HepG2 (cell line): ENCODE results near the gene C1RL. TPM values are rescaled to one million over a fixed set of nuclear protein-coding genes. Genes with fewer than 3 reads are reported as not detected.

Source experiments
- ATAC-seq: fragments of 200-7000 bp; cut with Tn5 transposase; 3 replicates; pipeline ENCODE4 v1.9.1; 2020; ENCODE audit warnings: mild to moderate bottlenecking, moderate library complexity
- BruUV-seq: library from RNA; stranded (reverse); fragments of 400-500 nt; replicated peaks from 2 replicates; lab custom pipeline; 2021; lab: Mats Ljungman, UMichigan
- CTCF ChIA-PET: fragments of 300-600 bp; formaldehyde crosslinking; extraction: SDS; loops from one replicate; lab custom pipeline; 2021; ENCODE audit warnings: low total read pairs, inconsistent platforms, low intra/inter-chr PET ratio; lab: Yijun Ruan, JAX
- POLR2A ChIA-PET: fragments of 350-600 bp; sonication (Branson Sonifier 250); formaldehyde crosslinking; loops from one replicate; lab custom pipeline; 2020; ENCODE audit warnings: antibody characterized with exemption, inconsistent platforms; lab: Yijun Ruan, JAX
- DNase-seq: peaks from one replicate; pipeline ENCODE4 v3.0.0-alpha.2; 2015; ENCODE audit warnings: low spot score
- FAIRE-seq: peaks from 3 replicates; lab custom pipeline; 2011; peaks lifted over from hg19 to GRCh38; lab: Jason Lieb, UNC
- H2AFZ ChIP-seq: one replicate; pipeline ENCODE4 v1.6.1; 2011; ENCODE audit warnings: low read length, inconsistent platforms
- H3K27ac ChIP-seq: fragments of 300-600 bp; 3 replicates; pipeline ENCODE4 v1.8.0; 2011; ENCODE audit warnings: mixed run types, mild to moderate bottlenecking, mixed read lengths, low read length, inconsistent platforms; ENCODE audit not compliant: insufficient read depth; ENCODE audit errors: extremely low read length
- H3K27me3 ChIP-seq, 2 experiments: fragments of 200-600 bp in 1 of 2; 2 replicates in 1 of 2; 3 replicates in 1 of 2; pipeline versions ENCODE4 v1.6.0 to v1.8.0; 2011; ENCODE audit warnings: low read length in 2 of 2, mild to moderate bottlenecking in 2 of 2, moderate library complexity in 2 of 2, inconsistent platforms in 1 of 2; ENCODE audit not compliant: insufficient read depth in 2 of 2, control insufficient read depth in 1 of 2
- H3K36me3 ChIP-seq, 2 experiments: fragments of 200-600 bp in 1 of 2; replicated peaks in 1 of 2; 2 replicates in 1 of 2; 3 replicates in 1 of 2; pipeline versions ENCODE4 v1.5.1 to v1.8.0; 2011; ENCODE audit warnings: low read length in 2 of 2, inconsistent platforms in 1 of 2; ENCODE audit not compliant: insufficient read depth in 2 of 2, control insufficient read depth in 1 of 2
- H3K4me1 ChIP-seq: 2 replicates; pipeline ENCODE4 v1.5.1; 2012; ENCODE audit warnings: low read length, inconsistent platforms; ENCODE audit not compliant: insufficient read depth
- H3K4me2 ChIP-seq: 2 replicates; pipeline ENCODE4 v1.6.0; 2011; ENCODE audit warnings: low read depth, low read length, inconsistent platforms
- H3K4me3 ChIP-seq, 3 experiments: fragments of 200-600 bp in 1 of 3; sonication (generic), shearing (Covaris generic) in 1 of 3; replicated peaks in 1 of 3; 2 replicates each; pipeline ENCODE4 v1.5.1; 2011 to 2016; ENCODE audit warnings: low read length in 3 of 3, inconsistent platforms in 2 of 3, low read depth in 2 of 3, mild to moderate bottlenecking in 2 of 3, control low read depth in 1 of 3, mixed read lengths in 1 of 3; ENCODE audit not compliant: insufficient read depth in 1 of 3
- H3K79me2 ChIP-seq: one replicate; pipeline ENCODE4 v1.6.1; 2011; ENCODE audit warnings: low read length, inconsistent platforms; ENCODE audit not compliant: insufficient read depth
- H3K9ac ChIP-seq: 2 replicates; pipeline ENCODE4 v1.6.0; 2011; ENCODE audit warnings: mild to moderate bottlenecking, low read depth, low read length, inconsistent platforms; ENCODE audit not compliant: insufficient read depth
- H3K9me3 ChIP-seq: 2 replicates; pipeline ENCODE4 v1.5.1; 2012; ENCODE audit warnings: mild to moderate bottlenecking, low read length
- H4K20me1 ChIP-seq: 2 replicates; pipeline ENCODE4 v1.6.0; 2011; ENCODE audit warnings: inconsistent platforms, mild to moderate bottlenecking, low read length, moderate library complexity; ENCODE audit not compliant: insufficient read depth
- JUND ChIP-seq: sonication (generic); formaldehyde crosslinking; IDR thresholded peaks from 2 replicates; pipeline ENCODE4 v1.8.0; 2022; ENCODE audit warnings: mild to moderate bottlenecking, missing genetic modification reagents
- NKX3-1 ChIP-seq: sonication (generic); formaldehyde crosslinking; IDR thresholded peaks from 2 replicates; pipeline ENCODE4 v1.5.0; 2020; ENCODE audit warnings: missing genetic modification reagents
- TAF15 ChIP-seq: fragments of 200-400 bp; formaldehyde crosslinking; IDR thresholded peaks from one replicate; pipeline ENCODE4 v1.6.1; 2018; ENCODE audit warnings: mild to moderate bottlenecking, low read depth, low read length; ENCODE audit not compliant: poor library complexity, severe bottlenecking
- ZNF546 ChIP-seq: sonication (generic); formaldehyde crosslinking; conservative IDR thresholded peaks from 2 replicates; pipeline ENCODE4 v1.8.1; 2023; ENCODE audit warnings: mild to moderate bottlenecking, missing genetic modification reagents
- WGBS: methylation state at CpG from one replicate; pipeline ENCODE4 v1.1.6; 2017; ENCODE audit warnings: low lambda C conversion rate; 5-methylcytosine and 5-hydroxymethylcytosine counted together
- in situ Hi-C: cut with HindIII; loops from 2 replicates; pipeline ENCODE4 v1.10.0; 2017; ENCODE audit warnings: low pct_unique_long_range_greater_than_20kb; ENCODE audit not compliant: extremely low pct_ligation_motif_present
- intact Hi-C: fragments of 100-400 bp; cut with micrococcal nuclease; formaldehyde crosslinking; loops from one replicate; pipeline ENCODE4 v1.10.0; 2022; ENCODE audit not compliant: unreplicated experiment
- polyA plus RNA-seq, 8 experiments: library from polyadenylated mRNA; depleted of rRNA in 3 of 8; stranded (reverse) in 7 of 8; unstranded in 1 of 8; fragments of >200 nt; fragmentation: Illumina TruSeq in 4 of 8; extraction: Trizol in 4 of 8; gene quantifications; 2 replicates each; pipeline versions ENCODE4 v1.2.1 to v1.2.3, GENCODE V29; 2011 to 2016; ENCODE audit warnings: low read depth in 4 of 8, missing spikeins in 1 of 8, mixed read lengths in 1 of 8; ENCODE audit not compliant: insufficient read depth in 1 of 8
- total RNA-seq, 5 experiments: library from RNA; depleted of rRNA; stranded (reverse); fragments of >200 nt; fragmentation: Illumina TruSeq; extraction: Trizol; gene quantifications; 2 replicates each; pipeline ENCODE4 v1.2.3, GENCODE V29; 2016; ENCODE audit warnings: low read depth in 1 of 5
- TF ChIP-seq, protein P1 (sequence below): sonication (generic); formaldehyde crosslinking; IDR thresholded peaks from 2 replicates; pipeline ENCODE4 v1.4.0; 2020; ENCODE audit warnings: missing genetic modification reagents, borderline replicate concordance

C1RL gene
- total and polyA plus RNA-seq, 2 of the 13 experiments (the other 11 are each of a cell fraction or from before 2014, with no cell fraction given): 28.9 to 53.1 TPM

DNA sequence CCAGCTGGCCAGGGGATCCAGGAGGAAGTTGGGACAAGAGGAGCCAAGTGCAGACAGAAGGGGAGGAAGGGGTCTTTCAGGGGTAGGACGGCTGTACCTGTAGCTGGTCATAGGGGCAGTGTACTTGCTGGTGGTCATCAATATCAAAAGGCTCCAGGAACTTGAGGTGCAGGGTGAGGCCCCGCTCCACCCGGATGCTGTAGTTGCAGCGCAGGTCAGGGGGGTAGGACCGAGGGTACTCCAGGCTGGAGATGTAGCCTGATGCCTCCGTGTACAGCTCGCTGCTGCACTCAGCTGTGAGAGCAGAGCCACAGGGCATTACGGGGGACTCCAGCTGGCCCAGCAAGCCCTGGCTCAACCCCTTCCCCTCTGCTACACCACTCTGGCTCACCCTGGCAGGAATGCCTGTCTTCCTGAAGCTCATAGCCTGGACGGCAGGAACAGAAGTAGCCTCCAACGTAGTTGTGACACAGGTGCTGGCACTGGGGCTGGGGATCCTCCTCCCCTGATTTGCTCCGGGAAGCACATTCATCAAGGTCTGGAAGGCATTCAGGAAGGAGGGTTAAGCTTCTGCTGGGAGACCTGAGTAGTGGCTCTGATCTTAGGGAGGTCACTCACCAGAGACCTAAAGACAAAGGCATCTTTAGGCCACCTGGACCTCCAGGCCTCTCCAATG, 19.7 kb downstream of the C1RL start:
- ChIA-PET CTCF (no interaction called here), POLR2A (interaction anchor here (1.2 to 2.7 kb wide), 3 partner anchors 19 to 146 kb away, joined by 4 to 11 read pairs (median 5); partner anchors contain the start of genes C12orf57, C1RL, C1S and RNU7-1)
- H3K27ac ChIP-seq: no peak overlapping the region
- intact Hi-C loops (no loop called here), in situ Hi-C loops (no loop called here)
- no peaks in the 10 kb centered on the region for H4K20me1 ChIP-seq
- H3K4me1 ChIP-seq: peaks cover 27% of the 10 kb centered on the region
- no peak overlapping the region for H3K4me3 ChIP-seq
- ATAC-seq (no peak), FAIRE-seq (no peak), DNase-seq (no peak)
- H3K36me3 ChIP-seq: no peaks in the 10 kb centered on the region
- H3K79me2 ChIP-seq: no peaks in the 10 kb centered on the region
- H3K9ac ChIP-seq: no peak overlapping the region
- H2AFZ ChIP-seq: no peak overlapping the region
- BruUV-seq: no TSS peak
- peaks cover 8% of the 10 kb centered on the region; the same call in 1 of the 2 replicates for H3K9me3 ChIP-seq
- H3K4me2 ChIP-seq: no peak overlapping the region
- H3K27me3 ChIP-seq: peaks cover 0 to 2% of the 10 kb centered on the region in 2 experiments; a peak in 1 of 5 replicates
- 83% methylated on average over 1 of the region's 11 CpGs for WGBS
- TF ChIP-seq JUND (CRISPR knock-in tag) (no peak), NKX3-1 (CRISPR knock-in tag) (no peak), TAF15 (no peak), ZNF546 (CRISPR knock-in tag) (no peak)
- TF ChIP-seq, protein P1, sequence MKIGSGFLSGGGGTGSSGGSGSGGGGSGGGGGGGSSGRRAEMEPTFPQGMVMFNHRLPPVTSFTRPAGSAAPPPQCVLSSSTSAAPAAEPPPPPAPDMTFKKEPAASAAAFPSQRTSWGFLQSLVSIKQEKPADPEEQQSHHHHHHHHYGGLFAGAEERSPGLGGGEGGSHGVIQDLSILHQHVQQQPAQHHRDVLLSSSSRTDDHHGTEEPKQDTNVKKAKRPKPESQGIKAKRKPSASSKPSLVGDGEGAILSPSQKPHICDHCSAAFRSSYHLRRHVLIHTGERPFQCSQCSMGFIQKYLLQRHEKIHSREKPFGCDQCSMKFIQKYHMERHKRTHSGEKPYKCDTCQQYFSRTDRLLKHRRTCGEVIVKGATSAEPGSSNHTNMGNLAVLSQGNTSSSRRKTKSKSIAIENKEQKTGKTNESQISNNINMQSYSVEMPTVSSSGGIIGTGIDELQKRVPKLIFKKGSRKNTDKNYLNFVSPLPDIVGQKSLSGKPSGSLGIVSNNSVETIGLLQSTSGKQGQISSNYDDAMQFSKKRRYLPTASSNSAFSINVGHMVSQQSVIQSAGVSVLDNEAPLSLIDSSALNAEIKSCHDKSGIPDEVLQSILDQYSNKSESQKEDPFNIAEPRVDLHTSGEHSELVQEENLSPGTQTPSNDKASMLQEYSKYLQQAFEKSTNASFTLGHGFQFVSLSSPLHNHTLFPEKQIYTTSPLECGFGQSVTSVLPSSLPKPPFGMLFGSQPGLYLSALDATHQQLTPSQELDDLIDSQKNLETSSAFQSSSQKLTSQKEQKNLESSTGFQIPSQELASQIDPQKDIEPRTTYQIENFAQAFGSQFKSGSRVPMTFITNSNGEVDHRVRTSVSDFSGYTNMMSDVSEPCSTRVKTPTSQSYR (CRISPR knock-in tag): no peak
